Breast epithelium (tissue), 3 donors: ENCODE measurements around the gene ARSK.
A peak's percentile ranks its signal among the peaks of the same experiment; 100 is the strongest.

Experiments
- POLR2A ChIP-seq: fragments of 450-650 bp; IDR thresholded peaks from one replicate; pipeline ENCODE4 v1.6.1; 2016; ENCODE audit warnings: antibody characterized with exemption, mild to moderate bottlenecking, moderate library complexity
- POLR2AphosphoS5 ChIP-seq, 3 donors: sonication (generic); formaldehyde crosslinking; IDR thresholded peaks; one replicate each; pipeline ENCODE4 v1.6.1; 2017; ENCODE audit warnings: antibody characterized with exemption in 3 of 3
- TF ChIP-seq, protein P1 (sequence below), 3 donors: fragments of 450-650 bp; IDR thresholded peaks; one replicate each; pipeline ENCODE4 v1.5.1; 2016 to 2017; ENCODE audit warnings: antibody characterized with exemption in 3 of 3, mild to moderate bottlenecking in 3 of 3, moderate library complexity in 3 of 3

GRCh38 chr5:95641741-95642220 is 86.9 kb downstream of the ARSK start:
- TF ChIP-seq POLR2AphosphoS5 (IDR thresholded peaks at IDR 0.05) (peak in 1 of 3 donors; percentile 78), POLR2A (no peak)
- TF ChIP-seq, protein P1, sequence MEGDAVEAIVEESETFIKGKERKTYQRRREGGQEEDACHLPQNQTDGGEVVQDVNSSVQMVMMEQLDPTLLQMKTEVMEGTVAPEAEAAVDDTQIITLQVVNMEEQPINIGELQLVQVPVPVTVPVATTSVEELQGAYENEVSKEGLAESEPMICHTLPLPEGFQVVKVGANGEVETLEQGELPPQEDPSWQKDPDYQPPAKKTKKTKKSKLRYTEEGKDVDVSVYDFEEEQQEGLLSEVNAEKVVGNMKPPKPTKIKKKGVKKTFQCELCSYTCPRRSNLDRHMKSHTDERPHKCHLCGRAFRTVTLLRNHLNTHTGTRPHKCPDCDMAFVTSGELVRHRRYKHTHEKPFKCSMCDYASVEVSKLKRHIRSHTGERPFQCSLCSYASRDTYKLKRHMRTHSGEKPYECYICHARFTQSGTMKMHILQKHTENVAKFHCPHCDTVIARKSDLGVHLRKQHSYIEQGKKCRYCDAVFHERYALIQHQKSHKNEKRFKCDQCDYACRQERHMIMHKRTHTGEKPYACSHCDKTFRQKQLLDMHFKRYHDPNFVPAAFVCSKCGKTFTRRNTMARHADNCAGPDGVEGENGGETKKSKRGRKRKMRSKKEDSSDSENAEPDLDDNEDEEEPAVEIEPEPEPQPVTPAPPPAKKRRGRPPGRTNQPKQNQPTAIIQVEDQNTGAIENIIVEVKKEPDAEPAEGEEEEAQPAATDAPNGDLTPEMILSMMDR (IDR thresholded peaks at IDR 0.05), result no peak
